A673 (cell line): ENCODE results near the gene MVB12B.

Experiments used
- EZH2 ChIP-seq: fragments of 200-600 bp; sonication (generic); IDR thresholded peaks from 2 replicates; pipeline ENCODE4 v1.6.1; 2017; ENCODE audit warnings: borderline replicate concordance, low read depth, mild to moderate bottlenecking, mixed read lengths, antibody characterized with exemption, low read length; ENCODE audit not compliant: poor library complexity, severe bottlenecking
- TF ChIP-seq, protein P1 (sequence below): fragments of 300-800, 200-600 bp; sonication (generic); conservative IDR thresholded peaks from 2 replicates; pipeline ENCODE4 v1.5.1; 2017; ENCODE audit warnings: low read depth, mild to moderate bottlenecking, antibody characterized with exemption, low read length, moderate library complexity, mixed read lengths

DNA sequence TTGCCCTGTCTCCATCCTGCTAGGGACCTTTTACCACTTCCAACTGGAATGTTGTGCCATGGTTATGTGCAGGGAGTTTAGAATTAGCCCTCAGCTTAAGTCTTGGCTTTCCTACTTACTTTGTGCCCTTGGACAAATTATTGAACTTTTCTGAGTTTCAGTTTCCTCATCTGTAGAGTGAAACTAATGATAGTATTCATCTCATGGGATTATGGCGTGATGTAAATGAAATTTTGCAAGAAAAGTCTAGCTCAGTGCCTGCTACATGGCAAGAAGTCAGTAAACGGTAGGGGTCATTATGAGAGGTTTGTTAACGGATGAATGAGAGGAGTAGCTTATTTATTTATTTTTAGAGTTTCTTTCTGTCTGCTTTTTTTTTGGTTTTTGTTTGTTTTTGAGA, 1.8 kb downstream of the MVB12B start:
- no peak for TF ChIP-seq EZH2
- TF ChIP-seq, protein P1, sequence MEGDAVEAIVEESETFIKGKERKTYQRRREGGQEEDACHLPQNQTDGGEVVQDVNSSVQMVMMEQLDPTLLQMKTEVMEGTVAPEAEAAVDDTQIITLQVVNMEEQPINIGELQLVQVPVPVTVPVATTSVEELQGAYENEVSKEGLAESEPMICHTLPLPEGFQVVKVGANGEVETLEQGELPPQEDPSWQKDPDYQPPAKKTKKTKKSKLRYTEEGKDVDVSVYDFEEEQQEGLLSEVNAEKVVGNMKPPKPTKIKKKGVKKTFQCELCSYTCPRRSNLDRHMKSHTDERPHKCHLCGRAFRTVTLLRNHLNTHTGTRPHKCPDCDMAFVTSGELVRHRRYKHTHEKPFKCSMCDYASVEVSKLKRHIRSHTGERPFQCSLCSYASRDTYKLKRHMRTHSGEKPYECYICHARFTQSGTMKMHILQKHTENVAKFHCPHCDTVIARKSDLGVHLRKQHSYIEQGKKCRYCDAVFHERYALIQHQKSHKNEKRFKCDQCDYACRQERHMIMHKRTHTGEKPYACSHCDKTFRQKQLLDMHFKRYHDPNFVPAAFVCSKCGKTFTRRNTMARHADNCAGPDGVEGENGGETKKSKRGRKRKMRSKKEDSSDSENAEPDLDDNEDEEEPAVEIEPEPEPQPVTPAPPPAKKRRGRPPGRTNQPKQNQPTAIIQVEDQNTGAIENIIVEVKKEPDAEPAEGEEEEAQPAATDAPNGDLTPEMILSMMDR, result no peak
